Large intestine (tissue), 3 donors: ENCODE results near the gene LPP. TPM values are rescaled to one million over a fixed set of nuclear protein-coding genes. Genes with fewer than 3 reads are reported as not detected.

ENCODE experiments used
- DNase-seq, 2 donors: peaks; one replicate each; pipeline versions ENCODE4 v3.0.0 to v3.0.0-alpha.2; 2013
- H3K27ac ChIP-seq: one replicate; pipeline ENCODE4 v1.5.1; 2013; ENCODE audit warnings: low read length
- H3K27me3 ChIP-seq: 2 replicates; pipeline ENCODE4 v1.6.1; 2013; ENCODE audit warnings: low read length; ENCODE audit not compliant: control insufficient read depth, insufficient read depth
- H3K36me3 ChIP-seq: 2 replicates; pipeline ENCODE4 v1.6.1; 2013; ENCODE audit warnings: low read length; ENCODE audit not compliant: control insufficient read depth, insufficient read depth
- H3K4me1 ChIP-seq: one replicate; pipeline ENCODE4 v1.6.1; 2013; ENCODE audit warnings: low read length; ENCODE audit not compliant: control insufficient read depth, insufficient read depth
- H3K4me3 ChIP-seq: one replicate; pipeline ENCODE4 v1.5.1; 2013; ENCODE audit warnings: low read length
- H3K9me3 ChIP-seq: one replicate; pipeline ENCODE4 v1.6.1; 2013; ENCODE audit warnings: mild to moderate bottlenecking, low read depth, low read length, moderate library complexity; ENCODE audit not compliant: control insufficient read depth
- WGBS: methylation state at CpG from one replicate; pipeline ENCODE4 v1.1.5; 2013; ENCODE audit warnings: low lambda C conversion rate; ENCODE audit not compliant: insufficient coverage; 5-methylcytosine and 5-hydroxymethylcytosine counted together
- polyA plus RNA-seq: library from polyadenylated mRNA; unstranded; fragments of 120-200 nt; gene quantifications from one replicate; pipeline ENCODE4 v1.2.1, GENCODE V29; 2013

LPP gene
- polyA plus RNA-seq, 1 donor: 41.2 TPM

GRCh38 chr3:188553569-188553968 is 399.6 kb downstream of the LPP start:
- Histone ChIP-seq H3K4me1 (no peaks in the 10 kb centered on the region), H3K9me3 (no peaks in the 10 kb centered on the region), H3K36me3 (no peaks in the 10 kb centered on the region), H3K27ac (no peak overlapping the region), H3K4me3 (no peak overlapping the region), H3K27me3 (no peaks in the 10 kb centered on the region)
- WGBS: no CpG with 5 or more reads among the region's 3 CpGs
- no peak for DNase-seq

- Histone ChIP-seq H3K27me3 (no peaks in the 10 kb centered on the region), H3K4me3 (no peak overlapping the region), H3K36me3 (no peaks in the 10 kb centered on the region), H3K9me3 (no peaks in the 10 kb centered on the region), H3K27ac (no peak overlapping the region), H3K4me1 (no peaks in the 10 kb centered on the region)
- 100% methylated on average over 1 of the region's 1 CpG for WGBS
- DNase-seq: no peak
These were observed 400.4 kb downstream of the LPP start for GRCh38 chr3:188554404-188554803.

GRCh38 chr3:188557235-188557634 is 403.3 kb downstream of the LPP start:
- H3K27me3 ChIP-seq: no peaks in the 10 kb centered on the region
- no peaks in the 10 kb centered on the region for H3K9me3 ChIP-seq
- WGBS: 100% methylated on average over 1 of the region's 3 CpGs
- no peak for DNase-seq
- H3K4me1 ChIP-seq: no peaks in the 10 kb centered on the region
- no peaks in the 10 kb centered on the region for H3K36me3 ChIP-seq
- no peak overlapping the region for H3K4me3 ChIP-seq
- H3K27ac ChIP-seq: no peak overlapping the region

GRCh38 chr3:188558343-188559071 is 404.6 kb downstream of the LPP start:
- H3K4me1 ChIP-seq: no peaks in the 10 kb centered on the region
- no peak overlapping the region for H3K4me3 ChIP-seq
- no peak for DNase-seq
- no peak overlapping the region for H3K27ac ChIP-seq
- 60% methylated on average over 1 of the region's 5 CpGs for WGBS
- no peaks in the 10 kb centered on the region for H3K36me3 ChIP-seq
- no peaks in the 10 kb centered on the region for H3K27me3 ChIP-seq
- H3K9me3 ChIP-seq: no peaks in the 10 kb centered on the region

- no peaks in the 10 kb centered on the region for H3K36me3 ChIP-seq
- H3K4me1 ChIP-seq: no peaks in the 10 kb centered on the region
- H3K27ac ChIP-seq: no peak overlapping the region
- DNase-seq: no peak
- no peak overlapping the region for H3K4me3 ChIP-seq
- H3K9me3 ChIP-seq: no peaks in the 10 kb centered on the region
- no peaks in the 10 kb centered on the region for H3K27me3 ChIP-seq
- no CpG with 5 or more reads among the region's 2 CpGs for WGBS
These were observed 405.1 kb downstream of the LPP start for GRCh38 chr3:188559072-188559429.

- no CpG with 5 or more reads among the region's 2 CpGs for WGBS
- no peak for DNase-seq
- Histone ChIP-seq H3K4me3 (no peak overlapping the region), H3K27me3 (no peaks in the 10 kb centered on the region), H3K36me3 (no peaks in the 10 kb centered on the region), H3K4me1 (no peaks in the 10 kb centered on the region), H3K9me3 (no peaks in the 10 kb centered on the region), H3K27ac (no peak overlapping the region)
These were observed 405.9 kb downstream of the LPP start for GRCh38 chr3:188559856-188560255.

GRCh38 chr3:188562144-188562543 is 408.2 kb downstream of the LPP start:
- Histone ChIP-seq H3K9me3 (no peaks in the 10 kb centered on the region), H3K27me3 (no peaks in the 10 kb centered on the region), H3K4me3 (no peak overlapping the region), H3K4me1 (no peaks in the 10 kb centered on the region), H3K27ac (no peak overlapping the region), H3K36me3 (no peaks in the 10 kb centered on the region)
- no peak for DNase-seq
- WGBS: no CpG with 5 or more reads among the region's 2 CpGs

- no peaks in the 10 kb centered on the region for H3K27me3 ChIP-seq
- H3K4me3 ChIP-seq: no peak overlapping the region
- no peak for DNase-seq
- H3K27ac ChIP-seq: no peak overlapping the region
- WGBS: 40% methylated on average over 1 of the region's 3 CpGs
- H3K9me3 ChIP-seq: no peaks in the 10 kb centered on the region
- H3K36me3 ChIP-seq: no peaks in the 10 kb centered on the region
- no peaks in the 10 kb centered on the region for H3K4me1 ChIP-seq
These were observed 413.7 kb downstream of the LPP start for GRCh38 chr3:188567478-188568195.

GRCh38 chr3:188568736-188569135 is 414.8 kb downstream of the LPP start:
- Histone ChIP-seq H3K4me1 (no peaks in the 10 kb centered on the region), H3K27ac (no peak overlapping the region), H3K9me3 (no peaks in the 10 kb centered on the region), H3K36me3 (no peaks in the 10 kb centered on the region), H3K4me3 (no peak overlapping the region), H3K27me3 (no peaks in the 10 kb centered on the region)
- no peak for DNase-seq
- 89% methylated on average over 1 of the region's 3 CpGs for WGBS

- Histone ChIP-seq H3K36me3 (no peaks in the 10 kb centered on the region), H3K4me1 (no peaks in the 10 kb centered on the region), H3K27me3 (no peaks in the 10 kb centered on the region), H3K27ac (no peak overlapping the region), H3K4me3 (no peak overlapping the region), H3K9me3 (no peaks in the 10 kb centered on the region)
- no CpG with 5 or more reads among the region's 7 CpGs for WGBS
- DNase-seq: no peak
These were observed 417.7 kb downstream of the LPP start for GRCh38 chr3:188571531-188572095.
